ENCODE measurements around the gene ITPR1. TPM values are rescaled to one million over a fixed set of nuclear protein-coding genes. Genes with fewer than 3 reads are reported as not detected.

The ITPR1 gene
- total and polyA plus RNA-seq, 10 of the 15 experiments (the other 5 are each of a cell fraction or from before 2014, with no cell fraction given): 12.2 to 239 (median 28.4) TPM

DNA sequence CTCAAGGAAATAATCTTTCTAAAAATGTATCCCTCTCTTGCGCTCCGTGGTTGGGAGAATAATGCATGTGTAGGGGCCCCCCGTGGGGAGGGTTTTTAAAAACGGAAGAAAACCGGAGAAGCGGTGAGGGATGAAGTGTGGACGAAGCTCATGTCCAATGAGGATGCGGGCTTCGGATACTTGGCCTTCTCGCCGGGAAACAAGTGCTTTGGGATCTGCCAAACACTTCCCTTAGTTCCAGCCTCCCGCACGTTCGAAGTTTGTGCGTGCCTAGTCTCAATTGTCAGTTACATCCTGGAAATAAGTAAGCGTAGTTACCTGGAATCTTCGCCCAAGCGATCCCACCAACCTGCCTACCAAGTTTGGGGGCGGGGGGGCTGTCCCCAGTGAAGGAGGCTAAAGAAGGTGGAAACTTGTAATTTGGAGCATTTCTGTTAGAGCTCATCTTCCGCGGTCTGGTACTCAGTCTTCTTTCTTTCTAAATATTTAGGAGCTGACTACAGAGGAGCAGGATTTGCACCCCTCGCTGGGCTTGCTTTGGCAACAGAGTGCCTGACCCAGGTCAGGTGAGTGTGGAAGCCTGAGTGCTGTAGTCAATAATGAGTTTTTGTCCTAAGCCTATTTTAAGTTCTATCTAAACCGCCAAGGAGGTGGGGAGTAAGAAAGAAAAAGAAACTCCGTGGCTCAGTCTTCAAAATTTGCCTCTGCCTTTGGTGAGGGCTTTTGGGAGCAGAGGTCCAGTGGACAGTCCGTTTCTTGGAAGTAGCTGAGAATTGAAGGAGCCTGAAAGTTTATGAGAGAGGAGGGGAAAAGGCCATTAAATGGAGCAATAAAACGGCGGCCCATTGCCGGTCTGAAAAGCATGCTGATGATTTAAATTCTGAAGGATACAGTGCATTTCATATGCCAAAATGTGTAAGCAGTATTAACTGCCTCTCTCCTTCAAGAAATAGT, 1.1 kb downstream of the ITPR1 start:
- WGBS (ENCODE audit: insufficient coverage, insufficient replicate concordance, low lambda C conversion rate, missing lambda C conversion rate): 2% methylated on average over 28 of the region's 28 CpGs
- intact Hi-C loops (cut with micrococcal nuclease; ENCODE audit: unreplicated experiment) (loop anchor here (2.0 to 5.0 kb wide), 4 partner anchors 27 to 142 kb away; partner anchors contain the start of gene SUMF1), in situ Hi-C loops (cut with MboI) (no loop called here)
- H3K9me3 ChIP-seq (replicated peaks; ENCODE audit: control insufficient read depth, insufficient read depth, low read length): no peaks in the 10 kb centered on the region
- H4K20me1 ChIP-seq (ENCODE audit: control insufficient read depth, insufficient read depth): no peaks in the 10 kb centered on the region
- H3K9ac ChIP-seq (ENCODE audit: control insufficient read depth, insufficient read depth, low read length): peak overlapping the region; percentile 84
- peaks cover 0 to 5% of the 10 kb centered on the region in 2 experiments; a peak in 2 of 4 replicates for H3K36me3 ChIP-seq (ENCODE audit: control insufficient read depth in 2 of 2, insufficient read depth in 2 of 2, low read length in 1 of 2)
- DNase-seq (ENCODE audit: low read depth, low spot score): no peak
- peaks cover 14% of the 10 kb centered on the region for H3K4me1 ChIP-seq (ENCODE audit: control insufficient read depth, insufficient read depth, low read length)
- BruUV-seq (replicated peaks): TSS peak; percentile 65
- peaks cover 27% of the 10 kb centered on the region for H3K79me2 ChIP-seq (ENCODE audit: control insufficient read depth, insufficient read depth, low read length)
- no peaks in the 10 kb centered on the region; a peak in 1 of 4 replicates for H3K27me3 ChIP-seq (replicated peaks in 1 of 2; ENCODE audit: control insufficient read depth in 2 of 2, insufficient read depth in 2 of 2, low read length in 1 of 2)
- ChIA-PET RAD21 (ENCODE audit: unreplicated experiment) (interaction anchor here (0.7 to 6.1 kb wide), 22 partner anchors 13 to 1840 kb away, joined by 3 to 128 read pairs (median 6); partner anchors contain the start of gene SUMF1), CTCF (interaction anchor here (1.2 to 5.5 kb wide), 10 partner anchors 8 to 143 kb away, joined by 3 to 52 read pairs (median 9); partner anchors contain the start of gene SUMF1), POLR2A (interaction anchor here (0.6 to 7.7 kb wide), 15 partner anchors 13 to 276 kb away, joined by 3 to 132 read pairs (median 4); partner anchors contain the start of gene SUMF1), SMC1A (ENCODE audit: uncharacterized antibody, unreplicated experiment) (interaction anchor here (0.5 to 8.4 kb wide), 28 partner anchors 8 to 698 kb away, joined by 3 to 180 read pairs (median 4); partner anchors contain the start of gene SUMF1)
- peak overlapping the region; percentile 84 for H3K4me3 ChIP-seq
- H2AFZ ChIP-seq (ENCODE audit: control insufficient read depth, low read depth, low read length): peak overlapping the region; percentile 82
- H3K4me2 ChIP-seq (ENCODE audit: control insufficient read depth, insufficient read depth): peak overlapping the region; percentile 91
- H3K27ac ChIP-seq (ENCODE audit: control insufficient read depth, insufficient read depth): peak overlapping the region; percentile 82
- ATAC-seq: peak; percentile 3
- no peak for FAIRE-seq
- TF ChIP-seq PML (IDR thresholded peaks at IDR 0.05; ENCODE audit: low read length) (0 out of 2 replicates have a peak, but pooled peaks have one; percentile 26), NKRF (conservative IDR thresholded peaks at IDR 0.05) (0 out of 2 replicates have a peak, but pooled peaks have one; percentile 10), CREM (IDR thresholded peaks at IDR 0.05; ENCODE audit: low read depth) (0 out of 2 replicates have a peak, but pooled peaks have one; percentile 6), EGR1 (IDR thresholded peaks at IDR 0.05; ENCODE audit: borderline replicate concordance in 1 of 2, low read depth in 2 of 2, low read length in 2 of 2) (no peak), TAF1 (IDR thresholded peaks at IDR 0.05; ENCODE audit: borderline replicate concordance, low read depth, low read length) (no peak), KLF5 (IDR thresholded peaks at IDR 0.05; ENCODE audit: partially characterized antibody) (no peak), CREB1 (IDR thresholded peaks at IDR 0.05; ENCODE audit: low read depth) (peak; percentile 23; the same call in 1 of the 2 replicates), NBN (IDR thresholded peaks at IDR 0.05) (no peak), CHD1 (IDR thresholded peaks at IDR 0.05; ENCODE audit: low read depth, low read length) (0 out of 2 replicates have a peak, but pooled peaks have one; percentile 24), PAX8 (IDR thresholded peaks at IDR 0.05) (no peak), LARP7 (IDR thresholded peaks at IDR 0.05) (no peak), ZSCAN29 (IDR thresholded peaks at IDR 0.05) (no peak), RELA (IDR thresholded peaks at IDR 0.05; ENCODE audit: borderline replicate concordance, partially characterized antibody) (no peak), MEF2A (IDR thresholded peaks at IDR 0.05; ENCODE audit: insufficient read depth, low read depth, low read length) (no peak), BHLHE40 (IDR thresholded peaks at IDR 0.05; ENCODE audit: borderline replicate concordance in 1 of 2, low read depth in 2 of 2, low read length in 1 of 2) (no peak)
- TF ChIP-seq, protein P1, sequence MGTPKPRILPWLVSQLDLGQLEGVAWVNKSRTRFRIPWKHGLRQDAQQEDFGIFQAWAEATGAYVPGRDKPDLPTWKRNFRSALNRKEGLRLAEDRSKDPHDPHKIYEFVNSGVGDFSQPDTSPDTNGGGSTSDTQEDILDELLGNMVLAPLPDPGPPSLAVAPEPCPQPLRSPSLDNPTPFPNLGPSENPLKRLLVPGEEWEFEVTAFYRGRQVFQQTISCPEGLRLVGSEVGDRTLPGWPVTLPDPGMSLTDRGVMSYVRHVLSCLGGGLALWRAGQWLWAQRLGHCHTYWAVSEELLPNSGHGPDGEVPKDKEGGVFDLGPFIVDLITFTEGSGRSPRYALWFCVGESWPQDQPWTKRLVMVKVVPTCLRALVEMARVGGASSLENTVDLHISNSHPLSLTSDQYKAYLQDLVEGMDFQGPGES (IDR thresholded peaks at IDR 0.05): no peak
- TF ChIP-seq, protein P2, sequence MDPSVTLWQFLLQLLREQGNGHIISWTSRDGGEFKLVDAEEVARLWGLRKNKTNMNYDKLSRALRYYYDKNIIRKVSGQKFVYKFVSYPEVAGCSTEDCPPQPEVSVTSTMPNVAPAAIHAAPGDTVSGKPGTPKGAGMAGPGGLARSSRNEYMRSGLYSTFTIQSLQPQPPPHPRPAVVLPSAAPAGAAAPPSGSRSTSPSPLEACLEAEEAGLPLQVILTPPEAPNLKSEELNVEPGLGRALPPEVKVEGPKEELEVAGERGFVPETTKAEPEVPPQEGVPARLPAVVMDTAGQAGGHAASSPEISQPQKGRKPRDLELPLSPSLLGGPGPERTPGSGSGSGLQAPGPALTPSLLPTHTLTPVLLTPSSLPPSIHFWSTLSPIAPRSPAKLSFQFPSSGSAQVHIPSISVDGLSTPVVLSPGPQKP (IDR thresholded peaks at IDR 0.05; ENCODE audit: low read depth, low read length): no peak

All from GM12878 (cell line).